Skeletal muscle cell (primary cell): ENCODE results near the gene DPYSL5.

Source experiments
- DNase-seq: peaks from one replicate; pipeline ENCODE4 v3.0.0-alpha.2; 2010; ENCODE audit warnings: low read depth
- H3K4me3 ChIP-seq: 2 replicates; pipeline ENCODE4 v1.5.1; 2011; ENCODE audit warnings: low read depth, mild to moderate bottlenecking, control low read depth, low read length, moderate library complexity

DPYSL5 gene

DNA sequence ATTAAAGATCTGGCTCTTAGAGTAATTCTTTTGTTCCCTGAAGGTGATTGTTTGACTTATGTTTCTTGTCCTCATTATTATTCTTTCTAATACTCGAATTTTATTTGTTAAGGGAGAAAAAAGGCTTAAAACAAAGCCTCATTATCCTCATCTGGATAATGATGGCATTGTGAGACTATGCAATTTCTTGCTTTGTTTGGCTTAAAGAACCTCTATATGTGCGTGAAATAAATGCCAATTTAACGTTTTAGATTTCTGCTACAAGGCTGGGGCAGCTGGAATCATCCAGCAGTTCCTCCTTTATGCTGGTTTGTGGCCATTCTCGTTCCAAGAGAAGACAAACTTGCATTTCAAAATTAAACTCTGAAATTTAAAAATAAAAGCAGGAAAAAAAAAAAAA is 4.9 kb upstream of the DPYSL5 start:
- DNase-seq: no peak
- no peak overlapping the region for H3K4me3 ChIP-seq

DNA sequence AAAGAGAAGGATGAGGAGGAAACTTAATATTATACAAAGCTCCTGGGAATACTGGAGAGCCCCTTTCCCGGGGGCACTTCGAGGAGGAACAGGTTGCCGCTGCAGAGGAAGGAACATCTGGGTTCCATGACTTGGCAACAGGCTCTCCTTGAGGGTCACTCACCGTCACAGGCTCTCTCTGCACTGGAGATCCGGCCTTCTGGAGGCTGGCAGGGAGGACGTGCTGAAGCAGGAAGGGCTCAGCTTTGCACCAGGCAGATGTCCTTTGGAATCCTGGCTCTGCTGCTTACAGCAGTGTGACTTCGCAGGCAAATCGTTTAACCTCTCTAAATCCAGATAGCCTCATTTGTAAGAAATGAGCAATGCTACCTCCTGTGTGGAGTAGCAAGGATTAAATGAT is 2.9 kb upstream of the DPYSL5 start:
- DNase-seq: no peak
- H3K4me3 ChIP-seq: no peak overlapping the region

DNA sequence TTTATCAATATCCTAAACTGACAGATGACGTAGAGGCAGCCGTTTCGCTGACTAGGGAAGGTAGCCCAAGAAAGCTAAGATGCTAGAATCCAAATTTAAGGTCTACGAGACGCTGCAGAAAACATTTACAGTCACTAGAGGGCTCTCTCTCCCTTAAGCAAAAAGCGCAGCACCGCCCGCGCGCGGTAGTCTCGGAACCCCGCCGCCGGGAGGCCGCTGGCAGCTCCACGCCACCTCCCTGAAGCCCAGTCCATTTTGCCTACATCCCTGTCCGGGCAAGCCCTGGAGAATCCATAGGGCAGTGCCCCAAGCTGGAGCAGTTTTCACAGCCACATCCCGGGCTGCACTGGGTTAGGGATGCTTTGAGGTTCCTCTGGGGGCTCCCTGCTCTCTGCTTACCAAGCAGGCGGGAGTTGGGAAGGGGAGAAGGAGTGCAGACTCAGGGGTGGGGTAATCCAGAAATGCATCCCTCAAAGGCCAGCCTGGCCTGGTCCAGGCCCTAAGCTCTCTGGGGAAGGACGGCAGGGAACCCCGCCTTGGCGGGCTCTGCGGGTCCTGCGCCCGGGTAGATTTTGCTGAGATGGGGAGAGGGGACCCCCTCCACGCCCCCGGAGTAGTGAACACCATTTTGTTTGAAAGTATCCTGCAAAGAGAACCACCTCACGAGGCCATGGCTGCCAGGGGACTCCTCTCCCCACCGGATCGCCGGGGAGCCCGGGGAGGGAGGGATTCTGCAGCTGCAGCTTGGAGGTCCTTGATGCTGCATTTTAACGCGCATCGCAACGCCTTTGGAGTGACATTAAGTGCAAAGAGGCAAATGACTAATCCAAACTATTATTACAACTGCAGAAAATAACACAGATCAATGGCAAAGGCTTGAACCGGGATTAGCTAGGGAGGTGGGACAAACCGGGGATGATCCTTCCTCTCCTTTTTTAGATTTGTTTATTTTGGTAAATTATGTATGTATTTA is 1.3 kb upstream of the DPYSL5 start:
- DNase-seq: peak; percentile 16
- no peak overlapping the region for H3K4me3 ChIP-seq

DNA sequence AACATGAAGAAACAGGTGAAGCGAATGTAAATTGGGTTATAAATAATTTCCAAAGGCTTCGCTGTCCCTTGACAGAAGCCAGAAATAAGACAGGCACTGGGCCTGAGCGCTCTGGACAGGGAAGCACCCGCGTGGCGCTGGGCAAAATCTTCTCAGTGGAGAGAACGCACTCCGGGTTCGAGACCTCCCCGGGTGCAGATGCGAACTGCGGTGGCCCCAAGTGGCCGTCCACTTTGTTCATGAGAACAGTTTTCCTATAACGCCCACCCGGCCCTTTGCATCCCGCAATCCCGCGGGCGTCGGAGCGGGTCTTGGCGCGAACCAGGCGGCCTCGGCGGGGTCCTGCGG is 651 bp upstream of the DPYSL5 start:
- no peak for DNase-seq
- peak overlapping the region; percentile 35 for H3K4me3 ChIP-seq

GRCh38 chr2:26848336-26849055 is 564 bp downstream of the DPYSL5 start:
- peak overlapping the region; percentile 22 for H3K4me3 ChIP-seq
- no peak for DNase-seq

DNA sequence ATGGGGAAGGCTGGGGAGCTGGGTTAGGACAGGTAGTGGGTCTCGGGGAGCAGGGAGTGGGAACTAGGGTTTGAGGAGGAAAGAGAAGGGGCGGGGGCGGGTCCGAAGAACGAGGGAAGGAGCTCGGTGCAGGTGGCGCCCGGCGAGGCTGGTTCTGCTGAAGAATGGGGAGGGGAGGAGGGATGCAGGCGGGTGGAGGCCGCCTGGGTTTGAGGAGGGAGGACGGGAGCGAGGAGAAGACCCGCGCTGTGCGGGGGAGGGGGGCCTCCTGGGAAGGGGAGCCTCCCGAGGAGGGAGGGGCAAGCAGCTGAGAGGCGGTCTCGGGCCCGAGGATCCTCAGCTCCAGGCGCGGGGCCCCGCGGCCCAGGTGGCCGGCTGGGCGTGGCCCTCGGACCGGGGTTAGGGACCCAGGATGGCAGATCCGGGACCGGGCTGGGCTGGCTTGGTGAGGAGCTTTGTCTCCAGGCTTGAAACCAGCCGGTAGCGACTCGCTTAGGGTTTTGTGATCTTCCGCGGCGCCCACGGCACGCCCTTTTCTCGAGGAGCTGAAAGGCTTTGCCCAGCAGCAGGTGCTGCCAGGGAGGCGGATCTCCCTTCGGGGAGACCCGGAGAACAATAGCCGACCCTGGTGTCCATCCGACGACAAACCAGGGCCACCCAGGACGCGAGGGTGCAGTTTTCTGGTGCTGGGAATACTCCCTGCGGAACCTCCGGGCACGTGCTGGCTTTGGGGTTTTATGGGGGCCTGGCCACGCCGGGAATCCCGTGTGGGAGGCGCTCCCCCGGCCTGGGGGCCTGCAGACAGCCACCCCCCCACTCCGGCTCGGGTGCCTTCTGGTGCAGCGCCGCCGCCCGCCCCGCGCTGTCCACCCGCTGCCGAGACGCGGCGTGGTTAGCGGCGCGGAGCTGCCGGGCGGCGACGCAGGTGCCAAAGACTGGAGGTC is 1.4 kb downstream of the DPYSL5 start:
- DNase-seq: no peak
- H3K4me3 ChIP-seq: no peak overlapping the region

GRCh38 chr2:26850000-26850431 is 2.1 kb downstream of the DPYSL5 start:
- no peak for DNase-seq
- no peak overlapping the region for H3K4me3 ChIP-seq

GRCh38 chr2:26850505-26850904 is 2.6 kb downstream of the DPYSL5 start:
- DNase-seq: no peak
- H3K4me3 ChIP-seq: no peak overlapping the region

DNA sequence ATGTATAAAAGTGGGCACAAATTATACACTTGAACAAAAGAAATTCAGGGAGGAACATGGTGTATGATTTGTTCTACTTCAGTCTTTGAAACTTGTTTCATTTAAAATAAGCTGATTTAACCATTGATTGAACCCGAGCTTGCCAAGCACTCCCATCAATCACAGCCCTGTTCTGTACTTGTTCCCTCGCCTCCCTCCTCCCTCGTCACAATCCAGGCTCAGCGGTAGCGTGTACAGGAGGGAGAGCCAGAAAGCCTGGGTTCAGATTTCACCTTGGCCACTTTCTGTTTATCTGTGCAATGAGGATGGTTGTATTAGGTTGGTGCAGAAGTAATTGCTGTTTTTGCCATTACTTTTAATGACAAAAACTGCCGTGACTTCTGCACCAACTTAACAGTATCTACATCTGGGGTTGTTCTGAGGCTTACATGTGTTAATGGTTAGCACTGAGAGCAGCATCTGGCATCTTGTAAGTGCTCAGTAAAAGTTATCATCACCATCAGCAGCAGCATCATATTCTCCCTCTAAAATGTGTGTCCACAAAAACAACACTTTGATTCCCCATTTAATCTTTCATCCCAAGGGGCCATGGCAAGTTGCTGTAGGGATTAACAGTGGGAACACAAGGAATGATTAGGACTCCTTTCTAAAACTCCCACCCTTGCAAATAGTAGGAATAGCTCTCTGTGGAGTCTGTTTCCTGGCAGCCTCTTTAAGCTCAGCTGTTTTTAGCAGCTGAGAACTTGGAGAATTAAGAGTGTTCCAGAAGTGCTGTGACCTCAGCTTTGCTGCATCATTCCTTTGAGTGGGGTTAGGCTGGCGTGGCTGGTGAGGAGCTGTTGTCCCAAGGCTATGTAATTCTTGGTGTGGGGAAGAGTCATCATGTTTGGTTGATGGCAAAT is 4.7 kb downstream of the DPYSL5 start:
- no peak overlapping the region for H3K4me3 ChIP-seq
- no peak for DNase-seq

DNA sequence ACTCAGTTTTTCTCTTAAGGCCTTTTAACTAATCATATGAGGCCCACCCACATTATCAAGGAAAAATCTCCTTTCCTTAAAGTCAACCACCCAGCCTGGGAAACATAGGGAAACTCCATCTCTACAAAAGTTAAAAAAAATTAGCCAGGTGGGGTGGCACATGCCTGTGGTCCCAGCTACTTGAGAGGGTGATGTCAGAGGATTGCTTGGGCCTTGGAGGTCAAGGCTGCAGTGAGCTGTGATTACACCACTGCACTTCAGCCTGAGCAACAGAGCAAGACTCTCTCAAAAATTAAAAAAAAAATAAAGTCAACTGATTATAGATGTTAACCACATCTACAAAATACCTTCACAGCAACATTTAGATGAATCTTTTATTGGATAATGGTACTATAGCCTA is 5.8 kb downstream of the DPYSL5 start:
- no peak overlapping the region for H3K4me3 ChIP-seq
- no peak for DNase-seq

DNA sequence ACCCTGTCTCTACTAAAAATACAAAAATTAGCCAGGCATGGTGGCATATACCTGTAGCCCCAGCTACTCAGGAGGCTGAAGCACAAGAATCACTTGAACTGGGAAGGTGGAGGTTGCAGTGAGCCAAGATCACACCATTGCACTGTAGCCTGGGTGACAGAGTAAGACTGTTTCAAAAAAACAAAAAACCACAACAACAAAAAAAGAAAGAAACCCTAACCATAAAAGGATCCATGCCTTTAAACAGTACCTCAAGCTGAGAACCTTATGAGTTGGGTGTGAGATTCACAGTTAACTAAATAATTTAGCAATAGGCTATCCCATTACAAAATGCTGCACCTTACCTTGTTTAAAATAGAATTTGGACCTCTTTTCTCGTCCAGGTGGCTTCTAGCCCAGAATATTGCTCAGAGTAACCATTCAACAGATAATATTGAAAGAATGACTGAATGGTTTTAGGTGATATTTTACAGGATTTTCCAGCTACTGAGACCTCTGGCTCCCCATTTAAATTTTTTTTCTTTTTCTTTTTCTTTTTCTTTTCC is 6.4 kb downstream of the DPYSL5 start:
- no peak overlapping the region for H3K4me3 ChIP-seq
- no peak for DNase-seq

GRCh38 chr2:26855466-26855865 is 7.5 kb downstream of the DPYSL5 start:
- no peak for DNase-seq
- H3K4me3 ChIP-seq: no peak overlapping the region

GRCh38 chr2:26859622-26860021 is 11.7 kb downstream of the DPYSL5 start:
- no peak overlapping the region for H3K4me3 ChIP-seq

GRCh38 chr2:26860211-26860850 is 12.4 kb downstream of the DPYSL5 start:
- no peak for DNase-seq
- H3K4me3 ChIP-seq: no peak overlapping the region

More at GRCh38 chr2:26859622-26860021, 11.7 kb downstream of the DPYSL5 start:
- DNase-seq: no peak

- H3K4me3 ChIP-seq: no peak overlapping the region
- DNase-seq: no peak
Observed at GRCh38 chr2:26861610-26862224, 13.8 kb downstream of the DPYSL5 start.

- DNase-seq: no peak
- H3K4me3 ChIP-seq: no peak overlapping the region
Observed at GRCh38 chr2:26864226-26864625, 16.3 kb downstream of the DPYSL5 start.

- DNase-seq: no peak
- H3K4me3 ChIP-seq: no peak overlapping the region
Observed at GRCh38 chr2:26864646-26865045, 16.7 kb downstream of the DPYSL5 start.
